GM19328 (cell line): ENCODE results near the gene TMEM86B.

Experiments
- ATAC-seq: cut with Tn5 transposase; IDR thresholded peaks from one replicate; pipeline ENCODE4 v1.9.1; 2021; ENCODE audit warnings: mild to moderate bottlenecking, moderate library complexity; ENCODE audit not compliant: unreplicated experiment

TMEM86B gene

DNA sequence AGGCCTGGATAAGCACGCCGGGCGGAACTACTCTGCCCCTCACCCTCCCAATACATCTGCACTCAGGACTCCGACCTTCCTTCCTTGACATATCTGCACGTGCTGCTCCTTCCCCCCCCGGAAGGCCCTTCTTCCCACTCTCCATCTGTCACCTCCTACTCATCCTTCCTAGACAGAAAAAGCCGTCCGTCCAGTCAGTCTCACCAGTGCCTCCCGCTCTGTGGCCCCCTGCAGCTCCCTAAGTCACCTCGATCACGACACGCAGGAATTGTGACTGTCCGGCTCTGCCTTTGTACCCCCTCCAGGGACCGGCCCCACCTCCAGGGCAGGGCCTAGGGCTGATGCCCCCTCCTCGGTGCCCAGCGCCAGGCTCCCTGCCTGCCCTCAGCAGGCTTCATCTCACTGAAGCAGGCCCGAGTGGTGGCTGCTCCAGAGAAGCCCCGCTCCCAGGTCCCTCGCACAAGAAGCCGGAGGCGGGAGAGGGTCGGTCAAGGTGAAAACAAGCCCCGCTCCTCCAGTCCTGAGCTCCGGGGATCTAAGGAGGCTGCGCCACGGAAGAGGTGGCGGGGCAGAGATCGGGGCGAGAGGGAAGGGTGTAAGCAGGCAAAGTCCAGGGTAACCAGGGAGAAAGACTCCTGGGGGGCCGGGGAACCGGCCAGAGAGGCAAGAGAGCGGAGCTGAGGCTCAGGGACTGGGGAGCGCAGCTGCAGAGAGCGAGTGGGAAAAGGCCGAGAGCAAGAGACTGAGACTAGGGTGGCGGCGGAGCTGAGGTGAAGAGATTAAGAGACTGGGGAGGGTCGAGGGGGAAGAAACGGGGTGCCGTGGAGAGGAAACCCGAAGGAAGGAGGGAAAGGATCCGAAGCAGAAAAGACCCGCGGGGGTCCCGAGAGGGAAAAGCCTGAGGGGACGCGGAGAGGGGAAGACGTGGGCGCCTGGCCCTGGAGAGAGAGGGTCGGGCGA is 29.2 kb upstream of the TMEM86B start:
- ATAC-seq = no peak

DNA sequence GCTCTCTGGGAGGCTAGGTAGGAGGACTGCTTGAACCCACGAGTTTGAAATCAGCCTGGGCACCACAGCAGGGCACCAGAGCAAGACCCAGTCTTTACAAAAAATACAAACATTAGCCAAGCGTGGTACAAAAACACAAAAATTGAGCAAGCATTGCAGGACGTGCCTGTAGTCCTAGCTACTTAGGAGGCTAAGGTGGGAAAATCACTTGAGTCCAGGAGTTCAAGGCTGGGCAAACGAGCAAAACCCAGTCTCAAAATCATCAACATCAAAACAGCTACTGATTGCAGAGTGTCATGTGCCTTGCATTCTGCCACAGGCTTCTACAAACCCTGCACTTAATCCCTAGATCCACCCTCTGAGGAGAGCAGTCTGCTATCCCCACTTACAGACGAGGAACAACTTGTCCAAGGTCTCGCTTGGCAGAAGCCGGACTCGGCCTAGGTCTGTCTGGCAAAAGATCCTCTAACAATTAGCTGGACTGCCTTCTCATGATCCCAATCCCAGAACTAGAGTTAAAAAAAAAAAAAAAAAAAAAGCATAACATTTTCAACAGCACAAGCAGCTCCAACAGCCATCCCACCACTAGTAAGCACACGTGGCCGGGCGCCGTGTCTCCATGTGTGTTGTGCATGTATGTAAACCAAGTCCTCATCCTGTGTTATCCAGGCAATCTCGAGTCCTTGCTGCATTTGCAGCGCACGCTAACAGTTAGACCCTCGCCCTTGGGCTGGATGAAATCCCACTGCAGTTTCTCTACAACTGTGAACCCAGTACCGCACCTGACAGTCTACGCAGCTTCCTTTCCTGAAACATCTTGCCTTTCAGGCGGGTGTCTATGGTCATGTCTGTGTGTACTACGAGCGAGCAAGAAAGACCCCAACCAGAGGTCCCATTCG is 28.2 kb upstream of the TMEM86B start:
- ATAC-seq = no peak

DNA sequence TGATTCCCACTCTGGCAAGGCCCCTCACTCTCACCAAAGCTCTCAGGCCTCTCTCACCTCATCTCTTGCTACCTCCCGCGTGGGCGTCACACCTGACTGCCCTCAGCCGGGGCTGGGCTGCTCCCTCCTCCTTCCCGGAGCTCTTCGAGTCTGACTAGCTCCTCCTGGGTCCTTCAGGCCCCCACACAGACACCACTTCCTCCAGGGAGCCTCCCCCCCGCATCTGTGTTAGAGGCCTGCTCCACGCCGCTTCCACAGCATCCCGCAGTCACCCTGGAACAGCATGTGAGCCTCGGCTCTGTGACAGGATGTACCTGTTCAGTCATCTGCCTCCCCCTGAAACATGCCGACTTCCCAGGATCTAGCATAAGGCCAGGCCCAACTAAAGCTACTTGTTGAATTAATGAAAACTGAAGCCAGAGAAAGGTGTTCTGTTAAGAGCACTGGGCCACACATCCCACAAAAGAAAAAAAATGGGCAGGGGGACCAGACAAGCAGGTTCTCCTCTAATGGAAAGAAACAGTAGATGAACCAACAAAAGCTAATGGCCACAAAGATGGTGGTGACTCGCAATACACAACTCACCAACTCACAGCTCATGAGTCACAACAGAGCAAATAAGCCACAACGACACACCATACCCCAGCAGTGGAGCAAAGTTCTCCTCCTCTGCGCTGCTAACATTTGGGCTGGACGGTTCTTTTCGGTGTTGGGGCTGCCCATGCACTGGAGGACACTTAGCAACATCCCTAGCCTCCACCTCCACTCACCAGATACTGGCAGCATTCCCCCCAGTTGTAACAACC is 27.3 kb upstream of the TMEM86B start:
- ATAC-seq = no peak

- ATAC-seq = no peak
These were observed 26.0 kb upstream of the TMEM86B start for GRCh38 chr19:55254625-55254977.

DNA sequence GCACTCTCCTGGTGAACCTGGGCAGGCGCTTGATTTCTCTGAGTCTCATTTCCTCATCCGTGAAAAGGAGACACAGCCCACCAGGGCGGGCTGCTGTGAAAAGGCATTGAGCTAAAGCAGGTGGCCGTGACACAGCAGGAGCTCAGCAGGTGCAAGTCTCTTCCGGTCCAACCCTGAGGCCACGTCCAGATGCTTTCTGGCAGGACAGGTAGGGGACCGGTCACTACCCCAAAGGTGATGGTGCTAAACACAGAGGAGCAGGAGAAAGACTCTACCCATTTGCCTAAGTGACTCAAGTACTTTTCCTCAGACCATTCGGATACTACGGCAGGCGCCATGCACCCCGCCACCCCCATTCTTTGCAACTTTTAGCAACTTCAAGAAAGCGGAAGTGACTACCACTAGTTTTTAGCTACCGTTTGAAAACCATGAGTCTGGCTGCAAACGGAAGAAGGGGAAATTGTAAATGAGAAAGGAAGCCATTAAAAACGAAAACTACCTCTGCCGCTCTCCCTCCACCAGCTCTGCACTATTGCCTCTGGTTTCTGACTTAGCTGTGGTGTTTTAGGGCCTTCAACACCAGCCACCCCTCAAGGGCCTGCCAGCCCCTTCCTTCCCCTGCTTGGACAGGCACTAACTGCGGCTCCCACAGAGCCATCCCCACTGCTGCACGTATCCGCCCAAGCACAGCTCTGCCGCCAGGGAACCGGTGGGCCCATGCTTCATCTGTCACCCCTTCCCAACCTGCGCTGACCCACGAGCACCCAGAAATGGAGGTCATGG is 25.5 kb upstream of the TMEM86B start:
- no peak for ATAC-seq

- no peak for ATAC-seq
These were observed 24.4 kb upstream of the TMEM86B start for GRCh38 chr19:55252760-55253663.

- no peak for ATAC-seq
These were observed 22.9 kb upstream of the TMEM86B start for GRCh38 chr19:55251341-55252081.

DNA sequence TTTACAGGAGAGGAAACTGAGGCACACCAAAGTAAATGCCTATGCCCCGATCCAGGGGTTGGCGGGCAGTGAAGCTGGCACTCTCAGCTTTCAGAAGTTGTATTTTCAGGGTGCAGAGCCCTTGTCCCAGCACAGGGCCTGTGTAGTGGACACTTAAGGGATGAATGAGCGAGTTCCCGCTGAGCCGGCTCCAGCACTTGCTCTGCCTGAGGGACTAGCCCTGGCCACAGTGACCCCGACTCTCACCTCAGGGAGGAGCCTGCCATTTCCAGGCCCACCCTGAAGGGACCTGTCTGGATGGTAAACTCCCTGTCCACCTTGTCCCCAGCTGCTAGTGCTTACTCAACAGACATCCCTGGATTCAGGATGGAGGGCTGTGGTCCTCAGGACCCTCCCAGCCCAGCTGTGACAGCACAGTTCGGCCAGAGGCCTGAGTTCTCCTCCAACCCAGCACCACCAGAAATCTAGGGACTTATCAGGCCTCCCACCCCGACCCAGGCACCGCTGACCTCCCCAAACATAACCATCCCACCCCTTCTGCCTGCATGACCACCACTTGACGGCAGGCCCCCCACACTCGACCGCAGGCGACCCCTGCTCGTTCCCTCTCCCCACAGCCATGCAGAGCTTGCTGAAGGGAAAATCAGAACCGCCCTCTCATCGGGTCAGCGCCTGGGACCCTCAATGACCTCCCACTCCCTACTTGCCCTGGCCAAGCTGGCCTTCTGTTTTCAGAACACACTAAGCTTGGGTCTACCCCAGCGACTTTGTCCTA is 21.9 kb upstream of the TMEM86B start:
- no peak for ATAC-seq

GRCh38 chr19:55249841-55250240 is 21.3 kb upstream of the TMEM86B start:
- no peak for ATAC-seq

DNA sequence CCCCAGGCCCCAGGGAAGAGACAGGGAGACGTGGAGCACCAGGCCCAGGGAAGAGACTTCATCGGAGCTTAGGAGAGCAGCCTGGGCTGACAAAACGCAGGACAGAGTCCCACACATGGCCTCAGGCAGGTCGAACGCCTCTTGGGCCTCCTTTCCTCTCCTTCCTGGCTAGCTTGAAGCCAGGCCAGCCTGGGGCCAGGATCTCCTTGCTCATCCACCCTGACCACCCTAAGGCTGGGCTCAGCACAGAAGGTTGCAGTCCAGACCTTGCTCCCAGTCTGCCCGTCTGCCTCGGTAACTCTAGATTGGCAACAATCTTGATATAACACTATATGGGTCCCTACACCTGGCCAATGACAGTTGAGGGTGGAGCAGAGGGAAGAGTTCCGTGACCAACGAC is 20.1 kb upstream of the TMEM86B start:
- no peak for ATAC-seq

DNA sequence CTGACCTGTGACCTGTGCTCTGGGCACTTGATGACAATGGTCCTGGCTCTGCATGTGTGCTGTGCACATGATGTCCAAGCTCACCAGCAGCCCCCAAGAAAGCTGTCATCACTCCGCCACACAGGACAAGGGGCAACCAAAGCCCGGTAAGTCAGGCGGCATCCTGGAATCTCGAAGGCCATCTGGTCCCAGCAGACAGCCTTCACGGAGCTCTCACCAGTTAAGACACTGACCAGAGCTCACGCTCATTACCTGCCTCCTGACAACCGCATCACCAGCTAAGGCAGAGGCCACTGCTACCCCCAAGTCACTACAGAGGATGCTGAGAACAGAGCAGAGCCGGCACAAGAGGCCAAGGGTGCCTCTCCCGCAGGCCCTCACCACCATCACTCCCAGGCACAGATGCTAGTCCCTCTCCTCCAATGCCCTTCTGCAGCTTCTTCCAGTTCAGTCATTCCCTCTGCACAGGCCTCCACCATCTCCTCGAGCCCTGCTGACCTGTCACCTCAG is 19.7 kb upstream of the TMEM86B start:
- no peak for ATAC-seq

DNA sequence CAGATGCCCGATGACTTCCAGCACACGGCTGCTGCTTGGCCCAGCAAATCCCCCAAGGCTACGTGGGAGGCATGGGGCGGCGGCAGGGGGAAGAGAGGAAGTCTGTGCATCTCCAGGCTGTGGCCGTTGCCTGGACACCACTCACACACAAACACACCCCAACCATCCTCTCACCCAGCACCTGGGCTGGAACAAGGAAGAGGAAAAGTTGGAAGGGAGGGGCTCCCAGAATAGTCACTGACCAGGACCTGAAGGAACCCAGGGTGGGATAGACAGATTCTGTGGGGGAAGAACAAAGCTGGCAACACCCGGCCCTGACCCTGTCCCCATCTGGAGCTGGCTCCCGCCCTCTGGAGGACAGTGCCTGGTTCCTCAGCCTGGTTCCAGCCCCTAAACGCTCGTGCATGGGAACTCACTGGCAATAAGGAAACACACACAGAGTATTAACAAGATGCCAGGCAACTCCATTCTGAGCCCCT is 19.1 kb upstream of the TMEM86B start:
- ATAC-seq = no peak

GRCh38 chr19:55246462-55247451 is 18.2 kb upstream of the TMEM86B start:
- no peak for ATAC-seq

DNA sequence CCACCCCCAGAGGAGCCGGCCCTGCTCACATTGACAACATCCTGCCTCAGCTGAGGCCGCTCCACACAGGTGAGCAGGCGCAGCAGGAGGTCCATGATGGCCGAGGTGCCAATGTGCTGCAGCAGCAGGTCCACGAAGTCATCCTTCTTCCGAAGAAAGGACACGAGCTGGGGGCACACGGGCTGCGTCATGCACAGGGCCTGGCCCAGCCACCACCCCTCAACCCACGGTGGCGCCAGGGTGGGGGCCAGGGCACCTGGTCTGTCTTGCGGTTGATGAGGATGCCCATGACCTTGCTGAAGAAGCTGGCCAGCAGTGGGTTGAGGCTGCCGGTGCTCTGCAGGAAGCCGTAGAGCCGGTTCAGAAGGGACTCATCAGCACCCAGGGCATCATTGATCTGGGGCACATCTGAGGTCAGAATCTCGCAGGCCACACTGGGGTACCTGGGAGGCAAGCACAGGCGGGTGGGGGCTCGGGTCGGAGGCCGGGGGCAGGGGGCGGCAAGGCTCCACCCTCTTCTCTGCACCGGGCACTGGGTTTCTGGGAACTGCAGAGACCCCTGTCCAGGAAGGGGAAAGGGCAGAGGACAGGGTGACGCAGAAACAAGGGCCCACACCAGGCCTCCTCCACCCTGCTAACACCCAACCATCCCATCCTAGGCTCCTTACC is 16.8 kb upstream of the TMEM86B start:
- no peak for ATAC-seq

- ATAC-seq = no peak
These were observed 15.6 kb upstream of the TMEM86B start for GRCh38 chr19:55244004-55244680.
